Cardiac septum (tissue), 1 donor: ENCODE data around the gene PLA2G2D. TPM values are rescaled to one million over a fixed set of nuclear protein-coding genes. Genes with fewer than 3 reads are reported as not detected.

Experiments
- DNase-seq: peaks from one replicate; pipeline ENCODE4 v3.0.0-alpha.2; 2020; ENCODE audit warnings: low spot score
- intact Hi-C: fragments of 100-400 bp; cut with DNase I; formaldehyde crosslinking; loops from one replicate; pipeline ENCODE4 v1.14.0; 2022
- total RNA-seq: library from RNA; stranded (reverse); fragmentation: NEBNext Ultra II Directional; extraction: Animal tissue kit (Norgen Biotek cat#: 25700); gene quantifications from one replicate; pipeline ENCODE4 v1.2.1, GENCODE V29; 2021
- donor health status: DM: no; HTN: no; CAD: no.

PLA2G2D gene
- total RNA-seq, 1 donor from 2014 or later: not detected

DNA sequence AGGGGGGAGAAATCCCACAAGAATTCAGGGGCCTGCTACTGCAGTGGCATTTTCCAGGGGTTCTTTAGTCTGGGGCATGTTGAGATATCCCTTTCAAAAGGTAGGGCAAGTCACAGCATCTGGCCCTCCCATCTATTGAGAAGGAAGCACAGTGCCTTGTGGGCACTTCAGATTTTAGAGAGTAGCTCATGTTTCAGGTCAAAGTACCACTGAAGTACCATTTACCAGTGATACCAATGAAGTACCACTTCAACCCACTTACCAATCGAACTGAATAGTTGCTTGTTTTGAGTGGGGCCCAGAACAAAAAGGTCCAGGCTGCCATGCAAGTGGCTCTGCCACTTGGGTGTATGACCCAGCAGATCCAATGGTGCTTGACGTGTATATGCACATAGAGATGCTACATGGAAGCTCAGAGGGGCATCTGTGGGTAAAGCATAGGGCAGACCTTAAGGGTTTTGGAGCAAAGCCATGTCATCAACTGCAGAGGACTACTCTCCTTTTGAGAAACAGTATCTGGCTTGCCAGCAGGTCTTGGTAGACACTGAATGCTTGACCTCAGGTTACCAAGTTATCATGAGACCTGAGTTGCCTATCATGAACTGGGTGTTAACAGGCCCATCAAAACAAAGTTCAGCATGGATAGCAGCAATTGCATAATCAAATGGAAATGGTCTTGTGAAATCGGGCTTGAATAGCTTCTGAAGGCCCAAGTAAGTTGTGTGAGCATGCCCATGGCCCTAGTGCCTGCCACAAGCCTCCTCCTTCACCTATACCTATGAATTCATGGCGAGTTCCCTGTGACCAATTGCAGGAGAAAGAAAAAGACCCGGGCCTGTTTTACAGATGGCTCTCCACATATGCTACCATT, 23.5 kb downstream of the PLA2G2D start:
- intact Hi-C loops: loop anchor here (1.0 kb wide), 1 partner anchor 118 kb away; no protein-coding TSS in a partner anchor
- DNase-seq: no peak

DNA sequence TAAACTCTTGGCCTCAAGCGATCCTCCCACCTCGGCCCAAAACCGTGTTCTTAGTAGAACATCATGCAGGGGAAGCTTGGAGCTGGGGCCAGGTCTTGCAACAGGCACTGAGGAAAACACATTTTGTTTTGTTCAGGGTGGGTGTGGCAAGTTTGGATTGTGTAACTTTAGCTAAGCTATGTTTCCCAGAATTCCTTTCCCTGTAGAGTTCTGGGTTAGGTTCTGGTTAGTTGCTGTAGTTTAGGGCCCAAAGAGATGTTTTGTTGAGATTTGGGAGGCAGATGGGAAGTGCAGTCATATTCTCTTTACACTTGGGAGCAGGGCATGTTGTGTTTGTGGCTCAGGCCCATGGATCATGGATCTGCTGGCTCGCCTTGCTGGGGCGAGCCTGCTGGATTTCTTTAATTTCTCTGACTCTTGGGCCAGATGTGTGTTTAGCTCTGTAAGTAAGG, 25.4 kb downstream of the PLA2G2D start:
- DNase-seq: no peak
- intact Hi-C loops: no loop called here

DNA sequence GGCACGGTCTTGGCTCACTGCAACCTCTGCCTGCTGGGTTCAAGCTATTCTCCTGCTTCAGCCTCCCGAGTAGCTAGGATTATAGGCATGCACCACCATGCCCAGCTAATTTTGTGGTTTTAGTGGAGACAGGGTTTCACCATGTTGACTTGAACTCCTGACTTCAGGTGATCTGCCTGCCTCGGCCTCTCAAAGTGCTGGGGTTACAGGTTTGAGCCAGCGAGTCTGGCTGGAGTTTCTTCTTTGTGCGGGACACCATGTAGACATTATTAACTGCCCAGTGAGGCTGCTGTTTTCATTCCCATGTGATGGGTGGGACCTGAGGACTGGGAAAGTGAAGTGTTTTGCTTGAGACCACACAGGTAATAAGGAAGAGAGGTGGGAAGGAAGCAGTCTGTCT, 26.0 kb downstream of the PLA2G2D start:
- DNase-seq: no peak
- intact Hi-C loops: no loop called here

DNA sequence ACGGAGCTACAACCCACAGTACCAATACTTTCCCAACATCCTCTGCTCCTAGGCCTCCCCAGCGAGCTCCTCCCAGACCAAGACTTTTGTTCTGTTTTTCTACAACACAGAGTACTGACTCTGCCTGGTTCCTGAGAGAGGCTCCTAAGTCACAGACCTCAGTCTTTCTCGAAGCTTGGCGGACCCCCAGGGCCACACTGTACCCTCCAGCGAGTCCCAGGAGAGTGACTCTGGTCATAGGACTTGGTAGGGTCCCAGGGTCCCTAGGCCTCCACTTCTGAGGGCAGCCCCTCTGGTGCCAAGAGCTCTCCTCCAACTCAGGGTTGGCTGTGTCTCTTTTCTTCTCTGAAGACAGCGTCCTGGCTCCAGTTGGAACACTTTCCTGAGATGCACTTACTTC, 28.7 kb downstream of the PLA2G2D start:
- no peak for DNase-seq
- intact Hi-C loops: no loop called here

DNA sequence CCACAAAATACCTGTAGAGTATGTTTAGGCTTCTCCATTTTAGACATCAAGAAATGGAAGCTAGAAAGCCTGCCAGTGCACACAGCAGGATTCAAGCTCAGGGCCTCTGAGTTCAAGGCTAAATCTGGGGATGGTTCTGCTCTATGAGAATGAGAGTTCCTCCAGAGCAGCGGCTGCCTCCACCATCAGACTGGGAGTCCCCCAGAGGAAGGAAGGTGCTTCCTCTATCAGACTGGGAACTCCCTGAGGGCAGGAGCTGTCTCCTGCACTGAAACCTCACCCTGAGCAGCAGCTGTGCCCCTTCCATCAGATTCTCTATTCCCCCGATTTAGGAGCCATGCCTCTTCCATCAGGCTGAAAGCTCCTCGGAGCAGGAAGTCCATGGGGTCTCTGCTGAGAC, 29.2 kb downstream of the PLA2G2D start:
- DNase-seq: no peak
- intact Hi-C loops: no loop called here

DNA sequence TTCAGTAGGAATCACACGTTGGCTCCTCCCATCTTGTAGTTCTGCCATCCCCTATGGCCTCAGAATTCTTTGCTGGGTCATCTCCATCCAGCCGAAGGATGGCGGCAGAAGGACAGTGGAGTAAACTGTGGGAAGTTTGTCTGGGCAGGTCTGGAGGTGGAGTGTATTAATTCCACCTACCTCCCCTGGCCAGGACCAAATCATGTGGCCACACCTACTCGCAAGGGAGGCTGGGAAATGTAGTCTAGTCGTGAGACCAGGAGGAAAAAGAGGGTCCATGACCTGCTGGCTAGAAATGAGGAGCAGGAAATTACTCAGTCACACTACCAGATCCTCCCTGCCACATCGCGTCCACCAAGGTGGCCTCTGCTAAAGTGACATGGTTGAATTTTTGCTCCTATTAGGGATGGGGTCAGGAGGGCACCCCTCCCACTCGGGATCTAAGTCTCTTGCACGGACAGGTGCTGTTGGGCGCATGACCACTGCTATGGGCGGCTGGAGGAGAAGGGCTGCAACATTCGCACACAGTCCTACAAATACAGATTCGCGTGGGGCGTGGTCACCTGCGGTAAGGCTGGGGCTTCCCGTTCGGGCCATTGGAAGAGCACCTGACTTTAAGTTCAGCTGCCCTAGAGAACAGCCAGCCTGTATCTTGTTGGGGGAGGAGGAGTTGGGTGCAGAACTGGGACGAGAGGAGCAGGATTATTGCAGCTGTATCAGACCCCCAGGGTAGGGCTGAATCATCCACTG, 29.8 kb downstream of the PLA2G2D start:
- no peak for DNase-seq
- intact Hi-C loops: no loop called here

DNA sequence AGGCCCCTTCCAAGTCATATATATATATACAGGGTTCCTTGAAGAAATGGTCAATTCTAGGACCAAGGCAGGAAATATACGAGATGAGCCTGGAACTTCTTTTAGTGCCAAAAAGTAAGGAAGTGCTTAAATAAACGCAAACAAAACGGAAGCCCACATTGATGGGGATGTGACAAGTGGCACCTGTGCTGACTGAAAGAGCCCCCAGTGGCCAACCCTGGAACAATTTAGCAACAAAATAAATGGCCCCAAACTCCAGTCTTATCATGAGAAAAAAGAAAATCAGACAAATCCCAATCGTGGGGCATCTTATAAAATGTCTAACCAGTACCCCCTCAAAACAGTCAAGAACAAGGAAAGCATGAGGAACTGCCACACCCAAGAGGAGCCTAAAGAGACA, 31.7 kb downstream of the PLA2G2D start:
- DNase-seq: no peak
- intact Hi-C loops: no loop called here

DNA sequence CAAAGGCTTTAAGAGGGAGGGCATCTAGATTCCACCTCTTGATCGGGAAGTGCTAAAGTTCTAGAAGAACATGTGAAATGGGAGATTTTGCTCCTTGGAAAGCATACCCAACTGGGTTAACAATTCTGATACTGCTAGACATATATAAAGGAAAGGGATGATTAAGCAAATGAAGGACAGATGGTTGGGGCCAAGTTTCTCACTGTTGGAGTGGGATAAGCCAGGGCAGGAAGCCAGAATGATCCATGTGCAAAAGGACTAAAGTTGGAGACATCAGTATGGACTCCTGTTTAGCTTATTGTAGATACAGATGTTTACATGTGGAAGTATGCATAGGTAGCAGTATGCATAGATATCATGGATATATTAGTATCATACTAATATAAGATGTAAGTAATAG, 32.5 kb downstream of the PLA2G2D start:
- intact Hi-C loops: no loop called here
- no peak for DNase-seq

DNA sequence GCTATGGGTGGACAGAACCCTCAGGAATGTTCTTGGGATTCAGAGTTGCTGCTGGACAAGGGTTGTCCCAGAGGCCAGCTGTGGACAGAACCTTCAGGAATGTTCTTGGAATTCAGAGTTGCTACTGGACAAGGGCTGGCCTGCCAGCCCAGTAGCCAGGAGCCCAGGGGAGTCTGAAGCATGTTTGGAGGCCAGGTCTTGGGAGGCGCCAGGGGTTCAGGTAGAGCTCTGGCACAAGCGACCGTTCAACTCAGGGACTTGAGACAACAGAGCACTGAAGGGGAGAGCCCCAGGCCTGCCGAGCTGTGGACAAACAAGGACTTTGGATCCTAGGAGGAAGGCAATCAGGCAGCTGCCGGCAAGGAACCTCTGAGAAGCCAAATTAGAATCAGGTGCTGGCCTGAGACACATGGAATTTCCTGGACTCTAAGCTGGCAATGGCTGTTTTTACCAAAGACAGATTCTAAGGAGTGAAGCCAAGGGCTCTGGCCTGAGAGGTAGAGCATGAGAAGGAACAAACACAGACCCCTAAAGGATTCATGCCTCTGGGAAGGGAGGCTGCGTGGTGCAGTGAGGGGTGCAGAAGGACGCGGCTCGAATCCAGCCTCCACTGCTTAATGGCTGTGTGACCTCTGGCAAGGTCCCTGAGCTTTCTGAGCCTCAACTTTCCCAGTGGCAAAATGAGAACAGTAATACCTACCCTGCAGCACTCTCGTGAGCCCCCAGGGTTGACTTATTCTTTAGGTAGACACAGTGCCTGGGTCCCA, 36.0 kb downstream of the PLA2G2D start:
- no peak for DNase-seq
- intact Hi-C loops: no loop called here

DNA sequence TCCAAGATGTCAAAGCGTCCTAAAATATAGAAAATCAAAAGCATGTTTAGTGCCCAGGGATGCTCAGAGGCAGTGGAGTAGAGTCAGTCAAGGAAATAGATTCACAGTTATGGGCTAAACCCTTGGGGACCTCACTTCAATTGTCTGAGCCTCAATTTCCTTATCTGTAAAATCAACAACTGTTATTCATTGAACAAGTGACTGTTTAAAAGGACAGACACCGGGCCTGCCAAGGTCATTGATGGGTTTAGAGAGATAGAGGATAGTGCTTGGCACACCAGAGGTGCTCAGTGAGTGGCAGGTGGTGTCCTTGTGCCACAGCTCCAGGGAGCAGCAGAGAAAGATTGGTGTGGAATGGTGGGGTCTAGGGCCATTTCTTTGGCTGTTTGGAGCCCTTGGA, 36.6 kb downstream of the PLA2G2D start:
- DNase-seq: no peak
- intact Hi-C loops: no loop called here

DNA sequence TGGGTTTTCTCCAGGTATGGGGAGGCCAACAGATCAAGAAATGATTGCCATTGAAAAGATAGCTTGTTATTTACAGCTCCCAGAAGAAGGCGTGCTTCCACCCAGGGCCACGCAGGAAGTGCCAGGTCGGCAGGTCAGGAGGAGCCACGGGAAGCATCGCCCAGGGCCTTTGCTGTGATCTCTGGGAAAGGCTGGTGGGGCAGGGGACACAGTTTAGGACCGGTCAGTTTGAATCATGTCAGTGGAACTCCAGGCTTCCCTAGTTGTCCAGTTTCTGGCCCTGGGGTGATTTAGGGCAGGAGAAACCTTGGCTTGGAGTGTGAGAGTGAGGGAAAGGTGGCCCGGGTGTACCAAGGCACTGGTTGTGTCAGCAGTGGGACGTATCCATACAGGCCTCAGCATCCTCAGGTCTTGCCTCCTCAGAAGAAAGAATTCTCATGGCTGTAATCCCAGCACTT, 38.0 kb downstream of the PLA2G2D start:
- intact Hi-C loops: no loop called here
- no peak for DNase-seq

DNA sequence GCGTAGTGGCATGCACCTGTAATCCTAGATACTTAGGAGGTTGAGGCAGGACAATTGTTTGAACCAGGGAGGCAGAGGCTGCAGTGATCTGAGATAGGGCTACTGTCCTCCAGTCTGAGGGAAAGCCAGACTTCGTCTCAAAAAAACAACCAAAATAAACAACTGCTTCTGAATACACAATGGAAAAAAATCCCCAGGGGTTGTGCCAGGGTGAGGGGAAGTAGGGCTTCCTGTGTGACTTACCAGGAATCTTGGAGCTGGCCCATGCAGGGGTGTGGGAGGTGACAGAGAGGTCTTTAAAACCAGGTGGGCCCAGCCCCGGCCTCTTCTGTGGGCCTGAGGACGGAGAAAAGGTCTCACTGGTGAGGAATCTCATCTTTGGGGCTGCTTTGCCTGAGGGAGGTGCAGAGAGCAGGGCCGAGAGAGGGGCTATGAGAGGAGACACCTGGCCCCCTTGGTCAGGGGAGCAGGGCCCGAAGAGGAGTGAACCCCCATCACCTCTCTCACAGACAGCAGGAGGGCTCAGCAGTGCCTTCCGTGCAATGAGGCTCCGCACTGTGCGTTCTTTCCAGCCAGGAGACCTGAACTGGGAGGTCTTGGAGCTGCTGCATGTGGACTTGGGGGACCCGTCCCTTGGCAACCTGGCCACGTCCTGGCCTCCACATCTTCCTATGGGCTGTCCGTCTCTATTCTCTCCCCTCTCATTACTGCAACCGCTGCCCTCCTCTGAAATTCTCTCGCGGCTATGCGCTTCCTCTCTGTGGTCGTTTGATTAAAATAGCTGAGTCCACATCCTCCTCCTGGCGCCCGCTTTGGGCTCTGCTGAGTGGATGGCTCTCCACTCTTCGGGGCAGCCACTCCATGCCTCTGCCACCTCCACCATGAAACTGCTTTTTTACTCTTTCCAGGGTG, 38.6 kb downstream of the PLA2G2D start:
- intact Hi-C loops: no loop called here
- no peak for DNase-seq

DNA sequence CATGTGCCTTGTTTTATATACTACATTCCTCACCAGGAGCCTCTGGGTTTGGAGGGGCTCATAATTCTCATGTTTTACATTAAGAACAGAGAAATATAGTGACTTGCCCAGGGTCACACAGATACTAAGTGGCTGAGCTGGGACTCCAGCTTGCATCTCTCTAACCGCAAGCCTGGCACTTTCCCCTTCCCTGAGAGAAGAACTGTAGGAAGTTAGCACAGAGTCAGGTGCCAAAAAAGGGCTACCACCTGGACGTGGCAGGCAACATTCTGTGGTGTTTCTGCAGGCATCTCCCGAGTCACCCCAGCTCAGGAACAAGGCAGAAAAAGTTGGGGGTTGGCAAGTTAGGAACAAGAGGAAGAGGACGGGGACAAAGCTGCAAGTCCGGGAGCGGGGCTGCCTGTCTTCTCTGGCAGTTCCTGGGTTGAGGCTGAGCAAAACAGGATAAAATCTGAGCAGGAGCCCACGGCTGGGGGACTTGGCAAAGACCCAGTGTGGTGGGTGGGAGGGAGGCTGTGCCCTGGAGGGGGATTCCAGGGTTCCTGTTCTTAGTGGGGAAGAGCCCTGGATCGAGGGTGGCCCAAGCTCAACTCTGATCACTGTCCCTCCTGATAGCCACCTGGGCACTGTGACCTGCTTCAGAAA, 39.6 kb downstream of the PLA2G2D start:
- intact Hi-C loops: loop anchor here (10.0 kb wide), 1 partner anchor 405 kb away; the partner anchor contains the start of gene CAMK2N1
- DNase-seq: no peak

DNA sequence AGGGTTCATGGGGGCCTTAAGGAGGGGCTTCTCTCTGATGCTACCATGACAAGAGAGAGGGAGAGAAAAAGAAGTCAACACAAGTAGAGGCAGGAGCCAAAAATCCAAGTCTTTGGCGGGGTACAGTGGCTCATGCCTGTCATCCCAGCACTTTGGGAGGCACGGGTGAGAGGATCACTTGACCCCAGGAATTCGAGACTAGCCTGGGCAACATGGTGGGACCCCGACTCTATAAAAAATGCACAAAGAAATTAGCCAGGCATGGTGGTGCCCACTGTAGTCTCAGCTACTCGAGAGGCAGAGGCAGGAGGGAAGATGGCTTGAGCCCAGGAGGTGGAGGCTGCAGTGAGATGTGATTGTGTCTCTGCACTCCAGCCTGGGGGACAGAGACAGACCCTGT, 40.6 kb downstream of the PLA2G2D start:
- intact Hi-C loops: loop anchor here (10.0 kb wide), 1 partner anchor 406 kb away; the partner anchor contains the start of gene CAMK2N1
- no peak for DNase-seq

DNA sequence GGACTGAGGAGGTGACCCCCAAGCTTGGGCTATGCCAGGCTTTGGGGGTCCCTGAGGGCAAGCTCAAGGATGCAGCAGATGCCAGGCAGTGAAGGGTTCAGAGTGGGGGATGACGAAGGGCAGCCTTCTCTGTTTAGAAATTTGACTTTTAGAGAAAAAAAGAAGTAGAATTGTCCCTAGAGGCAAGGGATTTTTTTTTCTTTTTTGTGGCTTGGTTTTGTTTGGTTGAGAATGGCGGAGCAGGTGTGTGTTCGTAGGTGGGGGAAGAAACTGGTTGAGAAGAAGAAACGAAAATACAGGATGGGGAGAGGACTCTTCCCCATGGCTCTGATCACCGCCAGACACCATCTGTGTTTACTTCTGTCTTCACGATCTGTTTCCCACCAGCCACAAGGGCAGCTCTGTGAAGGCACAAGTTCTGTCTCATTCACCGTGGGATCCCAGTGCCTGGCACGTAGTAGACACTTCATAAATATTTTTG, 41.1 kb downstream of the PLA2G2D start:
- intact Hi-C loops: loop anchor here (10.0 kb wide), 1 partner anchor 407 kb away; the partner anchor contains the start of gene CAMK2N1
- DNase-seq: no peak

DNA sequence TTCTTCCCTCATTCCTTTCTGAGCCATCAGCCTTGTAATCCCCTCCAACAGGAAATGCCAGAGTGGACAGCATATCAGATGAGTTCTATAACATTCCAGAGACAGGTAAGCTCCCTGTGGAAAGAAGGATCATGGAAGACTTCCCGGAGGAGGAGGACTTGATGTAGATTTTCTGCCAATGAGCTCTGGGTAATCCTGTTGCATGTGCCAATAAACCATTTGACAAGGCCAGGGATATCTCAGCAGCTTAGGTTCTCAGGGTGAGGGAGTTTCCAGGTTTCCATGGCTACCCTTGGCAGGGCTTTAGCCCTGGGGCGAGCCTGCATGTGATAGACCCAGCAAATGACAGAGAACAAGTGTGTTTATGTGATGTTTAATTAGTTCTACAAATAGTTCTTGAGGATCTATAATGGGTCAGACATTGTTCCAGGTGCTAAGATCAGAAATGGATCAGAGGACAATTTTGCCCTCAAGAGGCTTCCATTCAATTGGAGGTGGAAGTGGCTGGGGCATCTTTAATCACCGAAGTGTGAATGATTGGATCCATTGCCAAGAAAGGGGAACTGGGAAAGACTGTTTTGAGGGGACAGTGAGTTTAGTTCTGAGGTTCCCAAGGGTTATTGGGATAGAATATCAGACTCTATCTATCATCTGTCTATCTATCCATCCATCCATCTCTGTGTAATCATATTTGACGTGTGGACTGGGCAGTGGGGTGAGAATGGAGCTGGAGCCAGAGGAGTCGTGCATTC, 42.5 kb downstream of the PLA2G2D start:
- intact Hi-C loops: loop anchor here (10.0 kb wide), 1 partner anchor 408 kb away; the partner anchor contains the start of gene CAMK2N1
- no peak for DNase-seq

DNA sequence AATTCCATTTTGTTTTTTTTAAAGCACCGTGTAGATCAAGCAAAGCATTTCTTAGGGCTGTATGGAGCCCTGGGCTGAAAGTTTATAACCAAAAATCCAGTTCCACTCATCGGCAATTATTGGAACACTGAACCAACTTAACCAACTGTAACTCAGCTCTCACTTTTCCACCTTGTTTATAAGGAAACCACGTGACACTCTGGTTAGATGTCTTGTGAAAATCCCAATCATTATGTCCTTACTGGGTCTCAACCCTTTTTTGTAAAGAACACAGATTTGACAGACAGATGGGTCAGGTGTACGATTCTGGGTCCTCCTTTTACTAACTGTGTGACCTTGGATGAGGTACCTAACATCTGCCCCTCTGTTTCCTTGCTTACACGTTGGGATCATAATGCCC, 43.1 kb downstream of the PLA2G2D start:
- intact Hi-C loops: loop anchor here (10.0 kb wide), 1 partner anchor 409 kb away; the partner anchor contains the start of gene CAMK2N1

More for the DNA sequence above, 43.1 kb downstream of the PLA2G2D start:
- DNase-seq: no peak
